Iris pigment epithelial cell (primary cell): Measurements from ENCODE around the gene FILIP1.
"Not testable (repeated sequence)": the region's sequence is repeated elsewhere in the genome, so short reads cannot be mapped to it uniquely, and the experiment has no call there.

ENCODE experiments used
- DNase-seq: peaks from one replicate; pipeline ENCODE4 v3.0.0-alpha.2; 2011; ENCODE audit warnings: low read depth

FILIP1 gene

GRCh38 chr6:75450903-75451302, 42.7 kb downstream of the FILIP1 start:
- no peak for DNase-seq

GRCh38 chr6:75449630-75450206, 43.9 kb downstream of the FILIP1 start:
- DNase-seq: peak; percentile 51

- no peak for DNase-seq
These were observed 47.2 kb downstream of the FILIP1 start for GRCh38 chr6:75446241-75446880.

GRCh38 chr6:75445738-75446137, 47.9 kb downstream of the FILIP1 start:
- DNase-seq: no peak

GRCh38 chr6:75444899-75445298, 48.7 kb downstream of the FILIP1 start:
- no peak for DNase-seq

- not testable (repeated sequence) for DNase-seq
These were observed 51.7 kb downstream of the FILIP1 start for GRCh38 chr6:75441883-75442282.

- DNase-seq: not testable (repeated sequence)
These were observed 52.1 kb downstream of the FILIP1 start for GRCh38 chr6:75441479-75441878.

- no peak for DNase-seq
These were observed 55.0 kb downstream of the FILIP1 start for GRCh38 chr6:75438442-75439116.

DNA sequence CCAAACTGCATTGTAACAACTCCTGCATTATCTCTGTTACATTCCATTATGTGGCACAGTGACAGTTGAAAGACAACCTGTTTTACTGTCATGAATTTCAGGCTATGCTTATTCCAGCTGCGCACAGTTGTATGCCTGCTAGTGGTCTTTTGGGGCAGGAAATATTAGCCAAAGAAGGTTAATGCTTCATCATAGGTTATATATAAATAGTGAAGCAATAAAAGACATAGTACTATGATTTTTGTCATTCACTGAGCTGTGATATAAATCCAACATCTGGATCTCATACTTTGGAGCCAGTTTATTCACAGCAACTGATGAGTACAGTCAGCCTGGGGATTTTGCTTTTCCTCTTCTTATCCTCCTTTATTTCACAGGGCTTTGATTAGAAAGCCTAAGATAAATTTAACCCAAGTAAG, 55.6 kb downstream of the FILIP1 start:
- no peak for DNase-seq

DNA sequence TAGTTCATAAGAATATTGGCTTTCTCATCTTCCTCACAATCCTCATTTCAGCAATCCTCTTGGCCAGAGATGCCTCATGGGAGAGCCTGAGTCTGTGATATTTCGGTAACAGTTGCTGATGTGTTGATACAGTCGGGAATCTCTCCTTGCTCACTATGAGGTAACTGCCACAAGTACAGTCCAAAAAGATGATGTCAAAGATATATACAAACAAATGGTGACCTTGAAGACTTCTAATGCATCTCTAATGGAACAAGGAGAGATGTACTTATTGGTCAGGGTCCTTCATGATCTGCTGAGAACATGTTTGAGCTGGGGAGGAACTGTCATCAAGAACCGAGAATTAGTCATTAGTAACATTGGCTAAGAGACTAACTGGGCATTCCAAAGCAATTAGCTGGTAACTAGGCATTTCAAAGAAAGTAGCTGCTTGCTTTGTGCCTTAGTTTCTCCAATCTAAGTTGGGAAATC, 56.1 kb downstream of the FILIP1 start:
- peak; percentile 82 for DNase-seq

DNA sequence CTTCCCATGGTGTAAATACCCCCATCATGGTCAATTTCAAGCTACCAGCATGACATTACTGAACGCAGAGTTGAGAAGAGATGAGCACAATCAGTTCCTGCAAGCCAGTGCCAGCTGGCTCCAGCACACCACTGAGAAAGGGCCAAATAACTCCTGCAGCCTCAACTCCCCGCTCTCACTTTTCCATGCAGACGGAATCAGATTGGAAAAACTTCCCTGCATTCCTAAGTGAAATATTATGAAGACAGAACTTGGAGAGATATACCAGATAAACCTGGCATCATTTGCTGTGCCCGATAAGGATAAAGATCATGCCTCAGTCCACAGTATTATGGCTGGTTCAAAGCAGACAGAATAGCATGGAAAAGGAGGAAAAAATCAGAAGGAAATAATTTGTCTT, 56.7 kb downstream of the FILIP1 start:
- DNase-seq: no peak

DNA sequence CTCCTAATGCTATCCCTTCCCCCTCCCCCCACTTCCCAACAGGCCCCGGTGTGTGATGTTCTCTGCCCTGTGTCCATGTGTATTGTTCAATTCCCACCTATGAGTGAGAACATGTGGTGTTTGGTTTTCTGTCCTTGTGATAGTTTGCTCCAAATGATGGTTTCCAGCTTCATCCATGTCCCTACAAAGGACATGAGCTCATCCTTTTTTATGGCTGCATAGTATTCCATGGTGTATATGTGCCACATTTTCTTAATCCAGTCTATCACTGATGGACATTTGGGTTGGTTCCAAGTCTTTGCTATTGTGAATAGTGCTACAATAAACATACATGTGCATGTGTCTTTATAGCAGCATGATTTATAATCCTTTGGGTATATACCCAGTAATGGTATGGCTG, 60.8 kb downstream of the FILIP1 start:
- not testable (repeated sequence) for DNase-seq

- peak; percentile 39 for DNase-seq
These were observed 62.2 kb downstream of the FILIP1 start for GRCh38 chr6:75431379-75431778.

GRCh38 chr6:75430631-75431325, 62.8 kb downstream of the FILIP1 start:
- DNase-seq: peak; percentile 47

DNA sequence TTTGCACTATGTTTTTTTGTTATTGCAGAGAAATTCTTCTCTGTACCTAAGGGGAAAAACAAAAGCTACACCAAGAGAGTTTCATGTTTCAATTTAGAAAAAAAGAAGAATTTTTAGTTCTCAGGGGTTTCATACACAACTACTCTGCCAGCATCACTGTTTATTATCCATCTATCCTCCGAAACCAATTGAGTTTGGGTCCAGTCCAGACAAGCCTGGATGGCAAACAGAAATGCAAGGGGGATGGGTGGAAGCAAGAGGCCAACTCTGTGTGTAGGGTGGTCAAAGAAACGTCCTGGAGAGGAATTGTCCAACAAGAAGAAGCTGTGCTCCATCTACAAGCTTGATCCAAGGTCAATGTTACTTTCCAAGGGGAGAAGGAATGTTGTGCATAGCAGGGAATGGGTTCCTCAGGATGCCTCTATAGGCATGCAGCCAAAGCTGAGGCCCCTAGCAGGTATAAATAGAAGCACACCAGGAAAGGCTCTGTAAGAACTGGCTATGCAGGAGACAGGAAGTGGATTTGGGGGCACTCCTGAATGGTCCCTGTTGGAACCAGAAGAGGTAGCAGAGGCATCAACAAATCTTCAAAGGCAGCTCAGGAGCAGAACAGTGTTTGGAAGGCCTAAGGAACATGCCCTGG, 64.4 kb downstream of the FILIP1 start:
- DNase-seq: no peak

- DNase-seq: no peak
These were observed 65.4 kb downstream of the FILIP1 start for GRCh38 chr6:75428204-75428603.

GRCh38 chr6:75427329-75427728, 66.3 kb downstream of the FILIP1 start:
- no peak for DNase-seq

- DNase-seq: peak; percentile 38
These were observed 68.7 kb downstream of the FILIP1 start for GRCh38 chr6:75424618-75425548.

- no peak for DNase-seq
These were observed 70.2 kb downstream of the FILIP1 start for GRCh38 chr6:75423386-75423785.

DNA sequence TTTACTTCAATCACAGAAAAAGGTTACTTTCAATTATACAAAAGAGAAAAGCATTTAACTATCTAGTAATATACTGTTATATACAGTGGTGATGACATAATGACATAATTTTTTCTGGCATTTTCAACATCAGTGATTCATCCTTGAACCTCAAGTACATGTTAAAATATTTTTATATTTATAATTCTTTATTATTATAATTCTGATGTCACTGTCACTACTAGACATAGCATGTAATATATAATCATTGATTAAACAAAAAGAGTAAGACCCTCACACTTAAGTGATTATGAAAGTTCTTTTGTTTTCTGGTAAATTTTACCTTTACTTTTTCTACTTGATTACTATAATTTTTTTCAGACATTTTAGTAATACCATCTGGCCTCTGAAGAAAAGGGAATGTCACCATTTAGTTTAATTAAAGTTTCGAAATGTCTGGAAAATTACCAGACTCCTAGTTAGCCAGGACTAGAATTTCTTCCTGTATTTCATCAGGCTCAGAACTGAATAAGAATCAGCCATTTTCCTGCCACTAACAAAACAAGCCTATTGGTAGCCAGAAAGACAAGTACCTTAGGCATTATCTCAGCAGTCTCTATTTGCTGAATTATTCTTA, 71.5 kb downstream of the FILIP1 start:
- peak; percentile 51 for DNase-seq
